Measurements from ENCODE around the gene GSG1L.

GRCh38 chr16:27978876-27979275 is 84.6 kb downstream of the GSG1L start:
- no peak for TF ChIP-seq CTCF (IDR thresholded peaks at IDR 0.05; ENCODE audit: low read depth, low read length)
- TF ChIP-seq POLR2A (IDR thresholded peaks at IDR 0.05; ENCODE audit: extremely low read depth, insufficient read length), result no peak
- TF ChIP-seq MAX (IDR thresholded peaks at IDR 0.05; ENCODE audit: low read depth, low read length), result no peak

Data from NB4 (cell line).